ENCODE data around the gene FZD4.

DNA sequence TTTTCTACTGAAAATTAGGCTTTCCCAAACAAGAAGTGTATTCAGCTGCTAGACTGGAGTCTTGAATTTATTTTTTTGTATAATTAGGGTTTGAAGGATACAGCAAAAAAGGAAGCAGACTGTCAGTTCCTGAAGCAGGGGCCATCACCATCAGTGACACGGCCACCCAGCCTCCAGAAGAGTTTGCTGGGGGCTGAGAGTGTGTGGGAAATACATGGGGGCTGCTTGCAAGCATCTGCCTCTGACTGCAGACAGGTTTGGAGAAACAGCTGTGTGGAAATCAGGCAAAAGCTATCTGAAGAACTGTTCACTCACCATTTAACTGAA is 23.0 kb downstream of the FZD4 start:
- TF ChIP-seq EZH2 (IDR thresholded peaks at IDR 0.05; ENCODE audit: borderline replicate concordance, insufficient read depth, low read depth, low read length, poor library complexity, severe bottlenecking): no peak
- TF ChIP-seq, protein P1, sequence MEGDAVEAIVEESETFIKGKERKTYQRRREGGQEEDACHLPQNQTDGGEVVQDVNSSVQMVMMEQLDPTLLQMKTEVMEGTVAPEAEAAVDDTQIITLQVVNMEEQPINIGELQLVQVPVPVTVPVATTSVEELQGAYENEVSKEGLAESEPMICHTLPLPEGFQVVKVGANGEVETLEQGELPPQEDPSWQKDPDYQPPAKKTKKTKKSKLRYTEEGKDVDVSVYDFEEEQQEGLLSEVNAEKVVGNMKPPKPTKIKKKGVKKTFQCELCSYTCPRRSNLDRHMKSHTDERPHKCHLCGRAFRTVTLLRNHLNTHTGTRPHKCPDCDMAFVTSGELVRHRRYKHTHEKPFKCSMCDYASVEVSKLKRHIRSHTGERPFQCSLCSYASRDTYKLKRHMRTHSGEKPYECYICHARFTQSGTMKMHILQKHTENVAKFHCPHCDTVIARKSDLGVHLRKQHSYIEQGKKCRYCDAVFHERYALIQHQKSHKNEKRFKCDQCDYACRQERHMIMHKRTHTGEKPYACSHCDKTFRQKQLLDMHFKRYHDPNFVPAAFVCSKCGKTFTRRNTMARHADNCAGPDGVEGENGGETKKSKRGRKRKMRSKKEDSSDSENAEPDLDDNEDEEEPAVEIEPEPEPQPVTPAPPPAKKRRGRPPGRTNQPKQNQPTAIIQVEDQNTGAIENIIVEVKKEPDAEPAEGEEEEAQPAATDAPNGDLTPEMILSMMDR (IDR thresholded peaks at IDR 0.05): no peak

Measured in B cell (primary cell).